ENCODE data around the gene PDE9A. TPM values are rescaled to one million over a fixed set of nuclear protein-coding genes. Genes with fewer than 3 reads are reported as not detected.

Gene PDE9A
- total and polyA plus RNA-seq, 2 of the 4 experiments (the other 2 are of a cell fraction) = 0.89 to 0.90 TPM

DNA sequence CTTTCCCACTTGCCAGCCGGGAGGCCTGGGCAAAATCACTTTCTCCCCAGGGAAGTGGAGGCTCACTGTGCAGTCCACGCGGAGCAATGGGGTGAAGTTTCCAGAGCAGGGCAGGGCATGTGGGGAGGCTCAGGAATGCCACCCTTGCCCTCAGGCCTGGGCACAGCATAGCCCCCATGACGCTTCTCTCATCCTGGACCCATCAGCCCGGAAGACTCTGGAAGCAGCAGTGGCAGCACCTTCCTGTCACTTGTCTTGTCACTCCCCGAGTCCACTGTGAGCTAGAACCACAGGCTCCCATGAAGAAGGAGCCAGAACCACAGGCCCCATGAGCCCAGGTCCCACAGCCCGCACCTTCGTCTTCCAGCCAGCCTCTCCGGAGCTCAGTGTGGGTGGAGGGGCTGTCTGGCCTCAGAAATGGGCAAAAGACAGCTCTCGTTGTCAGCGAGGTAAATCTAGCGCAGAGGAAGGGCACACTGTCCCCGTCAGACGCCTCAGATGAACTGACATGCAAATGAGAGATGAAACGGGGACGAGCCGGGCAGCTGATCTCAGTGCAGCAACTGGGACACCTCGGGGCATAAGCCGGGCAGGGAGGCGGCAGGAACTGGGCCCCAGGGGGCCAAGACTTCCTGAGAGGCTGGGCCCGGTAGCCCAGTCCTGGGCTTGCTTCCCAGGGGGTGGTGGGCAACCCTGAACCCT is 6.1 kb downstream of the PDE9A start:
- H3K4me2 ChIP-seq (ENCODE audit: low read depth, low read length) = no peak overlapping the region
- ATAC-seq (ENCODE audit: low read depth) (no peak), DNase-seq (no peak)
- no peak overlapping the region for H4K91ac ChIP-seq (ENCODE audit: insufficient read depth, low read depth, low read length)
- no peak overlapping the region for H3K14ac ChIP-seq (replicated peaks; ENCODE audit: low read depth, low read length)
- no peak overlapping the region for H3K56ac ChIP-seq (ENCODE audit: extremely low read depth, insufficient read depth, low read length)
- intact Hi-C loops (cut with micrococcal nuclease) (loop anchor here (10.0 kb wide), 1 partner anchor 155 kb away; no protein-coding TSS in a partner anchor), dilution Hi-C loops (cut with HindIII; ENCODE audit: low sequenced_read_pairs, unreplicated experiment) (no loop called here), in situ Hi-C loops (cut with MboI; ENCODE audit: low sequenced_read_pairs) (no loop called here)
- peak overlapping the region; percentile 55 for H2AK9ac ChIP-seq (replicated peaks; ENCODE audit: low read depth, low read length, poor library complexity)
- H3K4ac ChIP-seq (ENCODE audit: low read depth, low read length) = no peak overlapping the region
- POLR2A ChIA-PET (ENCODE audit: unreplicated experiment) = no interaction called here
- no peak overlapping the region for H3K23ac ChIP-seq (ENCODE audit: low read depth, low read length)
- TF ChIP-seq, protein P1, sequence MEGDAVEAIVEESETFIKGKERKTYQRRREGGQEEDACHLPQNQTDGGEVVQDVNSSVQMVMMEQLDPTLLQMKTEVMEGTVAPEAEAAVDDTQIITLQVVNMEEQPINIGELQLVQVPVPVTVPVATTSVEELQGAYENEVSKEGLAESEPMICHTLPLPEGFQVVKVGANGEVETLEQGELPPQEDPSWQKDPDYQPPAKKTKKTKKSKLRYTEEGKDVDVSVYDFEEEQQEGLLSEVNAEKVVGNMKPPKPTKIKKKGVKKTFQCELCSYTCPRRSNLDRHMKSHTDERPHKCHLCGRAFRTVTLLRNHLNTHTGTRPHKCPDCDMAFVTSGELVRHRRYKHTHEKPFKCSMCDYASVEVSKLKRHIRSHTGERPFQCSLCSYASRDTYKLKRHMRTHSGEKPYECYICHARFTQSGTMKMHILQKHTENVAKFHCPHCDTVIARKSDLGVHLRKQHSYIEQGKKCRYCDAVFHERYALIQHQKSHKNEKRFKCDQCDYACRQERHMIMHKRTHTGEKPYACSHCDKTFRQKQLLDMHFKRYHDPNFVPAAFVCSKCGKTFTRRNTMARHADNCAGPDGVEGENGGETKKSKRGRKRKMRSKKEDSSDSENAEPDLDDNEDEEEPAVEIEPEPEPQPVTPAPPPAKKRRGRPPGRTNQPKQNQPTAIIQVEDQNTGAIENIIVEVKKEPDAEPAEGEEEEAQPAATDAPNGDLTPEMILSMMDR (conservative IDR thresholded peaks at IDR 0.05; ENCODE audit: low read depth, low read length) = no peak
- TF ChIP-seq RCOR1 (IDR thresholded peaks at IDR 0.05; ENCODE audit: insufficient replicate concordance, low read length) = no peak
- no peak for TF ChIP-seq BHLHE40 (IDR thresholded peaks at IDR 0.05; ENCODE audit: low read depth, low read length)
- no peak for TF ChIP-seq MXI1 (IDR thresholded peaks at IDR 0.05; ENCODE audit: borderline replicate concordance, low read depth, low read length)
- TF ChIP-seq MAZ (IDR thresholded peaks at IDR 0.05; ENCODE audit: borderline replicate concordance, low read depth, low read length) = no peak
- TF ChIP-seq POLR2A (IDR thresholded peaks at IDR 0.05; ENCODE audit: low read depth, low read length) = no peak
- no peak for TF ChIP-seq SMC3 (IDR thresholded peaks at IDR 0.05; ENCODE audit: low read depth, low read length)
- no peak for TF ChIP-seq NFE2L2 (IDR thresholded peaks at IDR 0.05; ENCODE audit: low read depth, low read length)
- TF ChIP-seq FOS (IDR thresholded peaks at IDR 0.05; ENCODE audit: low read depth, low read length) = no peak
- TF ChIP-seq, protein P2, sequence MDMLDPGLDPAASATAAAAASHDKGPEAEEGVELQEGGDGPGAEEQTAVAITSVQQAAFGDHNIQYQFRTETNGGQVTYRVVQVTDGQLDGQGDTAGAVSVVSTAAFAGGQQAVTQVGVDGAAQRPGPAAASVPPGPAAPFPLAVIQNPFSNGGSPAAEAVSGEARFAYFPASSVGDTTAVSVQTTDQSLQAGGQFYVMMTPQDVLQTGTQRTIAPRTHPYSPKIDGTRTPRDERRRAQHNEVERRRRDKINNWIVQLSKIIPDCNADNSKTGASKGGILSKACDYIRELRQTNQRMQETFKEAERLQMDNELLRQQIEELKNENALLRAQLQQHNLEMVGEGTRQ (IDR thresholded peaks at IDR 0.05; ENCODE audit: low read depth, low read length) = no peak
- no peak for TF ChIP-seq CHD1 (IDR thresholded peaks at IDR 0.05; ENCODE audit: low read depth, low read length)
- TF ChIP-seq, protein P3, sequence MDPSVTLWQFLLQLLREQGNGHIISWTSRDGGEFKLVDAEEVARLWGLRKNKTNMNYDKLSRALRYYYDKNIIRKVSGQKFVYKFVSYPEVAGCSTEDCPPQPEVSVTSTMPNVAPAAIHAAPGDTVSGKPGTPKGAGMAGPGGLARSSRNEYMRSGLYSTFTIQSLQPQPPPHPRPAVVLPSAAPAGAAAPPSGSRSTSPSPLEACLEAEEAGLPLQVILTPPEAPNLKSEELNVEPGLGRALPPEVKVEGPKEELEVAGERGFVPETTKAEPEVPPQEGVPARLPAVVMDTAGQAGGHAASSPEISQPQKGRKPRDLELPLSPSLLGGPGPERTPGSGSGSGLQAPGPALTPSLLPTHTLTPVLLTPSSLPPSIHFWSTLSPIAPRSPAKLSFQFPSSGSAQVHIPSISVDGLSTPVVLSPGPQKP (IDR thresholded peaks at IDR 0.05; ENCODE audit: borderline replicate concordance, low read depth, low read length) = no peak
- no peak for TF ChIP-seq RAD21 (IDR thresholded peaks at IDR 0.05; ENCODE audit: low read length)
- TF ChIP-seq MAFK (IDR thresholded peaks at IDR 0.05; ENCODE audit: low read depth, low read length) = no peak
- no peak for TF ChIP-seq RFX5 (IDR thresholded peaks at IDR 0.05; ENCODE audit: low read depth, low read length)
- no peak for TF ChIP-seq CEBPB (IDR thresholded peaks at IDR 0.05; ENCODE audit: low read depth, low read length)
- H3K27ac ChIP-seq (ENCODE audit: insufficient read depth, low read length) = no peak overlapping the region
- H3K9me1 ChIP-seq (ENCODE audit: insufficient read depth, low read length) = peaks cover 13% of the 10 kb centered on the region
- H4K20me1 ChIP-seq (ENCODE audit: insufficient read depth, low read length) = peaks cover 11% of the 10 kb centered on the region
- H4K8ac ChIP-seq (ENCODE audit: low read depth in 2 of 2, low read length in 2 of 2) = no peak overlapping the region
- no TSS peak for BruUV-seq (replicated peaks)
- H3K18ac ChIP-seq (ENCODE audit: low read depth, low read length) = no peak overlapping the region
- no peak overlapping the region for H4K5ac ChIP-seq (ENCODE audit: low read depth, low read length)
- no peaks in the 10 kb centered on the region for H3K9me3 ChIP-seq (ENCODE audit: control insufficient read depth, insufficient read depth, low read length)
- no peak overlapping the region for H2AFZ ChIP-seq (replicated peaks; ENCODE audit: low read length, poor library complexity)
- no peak overlapping the region for H2BK5ac ChIP-seq (ENCODE audit: low read depth, low read length, poor library complexity, severe bottlenecking)
- no peak overlapping the region for H2AK5ac ChIP-seq (ENCODE audit: low read depth, low read length)
- H3K4me1 ChIP-seq (ENCODE audit: control insufficient read depth, insufficient read depth, low read length) = peaks cover 2% of the 10 kb centered on the region; the same call in 1 of the 2 replicates
- no peak overlapping the region for H3K4me3 ChIP-seq (ENCODE audit: insufficient read depth, low read depth, low read length)
- H2BK120ac ChIP-seq (ENCODE audit: low read depth, low read length) = no peak overlapping the region
- no peak overlapping the region for H3K9ac ChIP-seq (ENCODE audit: low read depth, low read length)
- H2BK20ac ChIP-seq (ENCODE audit: low read depth, low read length) = no peak overlapping the region
- 0 out of 4 replicates have a peak, but pooled peaks cover 0 to 8% of the 10 kb centered on the region in 2 experiments for H3K79me1 ChIP-seq (ENCODE audit: low read depth in 1 of 2, low read length in 2 of 2)
- no peaks in the 10 kb centered on the region for H3K36me3 ChIP-seq (ENCODE audit: control insufficient read depth, insufficient read depth, low read length)
- WGBS, 2 experiments (ENCODE audit: extremely low coverage in 2 of 2, insufficient read length in 1 of 2) = 82% methylated on average over 14 of the region's 21 CpGs; no CpG with 5 or more reads in 1 of the 2 experiments
- H2BK15ac ChIP-seq (ENCODE audit: low read depth, low read length) = no peak overlapping the region
- H3K27me3 ChIP-seq (ENCODE audit: control insufficient read depth, insufficient read depth, low read length) = peaks cover 17% of the 10 kb centered on the region
- CTCF ChIA-PET = no interaction called here
